ENCODE data around the gene DYNC2LI1.

The DYNC2LI1 gene

GRCh38 chr2:43851011-43851980 is 77.5 kb downstream of the DYNC2LI1 start:
- CTCF ChIA-PET = interaction anchor here (0.7 to 1.1 kb wide), 2 partner anchors 10 to 1114 kb away, joined by 3 read pairs; no protein-coding TSS in a partner anchor
- Histone ChIP-seq H3K27ac (ENCODE audit: extremely low read depth, low read depth, low read length) (no peak overlapping the region), H3K9me3 (ENCODE audit: control insufficient read depth, insufficient read depth, low read depth, low read length) (no peaks in the 10 kb centered on the region), H3K4me1 (ENCODE audit: control insufficient read depth, insufficient read depth, low read length) (no peaks in the 10 kb centered on the region), H3K4me3 (ENCODE audit: low read depth, low read length) (no peak overlapping the region), H3K36me3 (ENCODE audit: control insufficient read depth in 2 of 2, insufficient read depth in 1 of 2, low read length in 2 of 2) (no peaks in the 10 kb centered on the region)
- TF ChIP-seq ZNF768 (tag by site-specific recombination; IDR thresholded peaks at IDR 0.05) (no peak), ZNF610 (tag by site-specific recombination; IDR thresholded peaks at IDR 0.05; ENCODE audit: borderline replicate concordance) (no peak), ZNF423 (tag by site-specific recombination; IDR thresholded peaks at IDR 0.05) (no peak), ZNF791 (tag by site-specific recombination; IDR thresholded peaks at IDR 0.05) (no peak), ZNF266 (tag by site-specific recombination; IDR thresholded peaks at IDR 0.05; ENCODE audit: low read depth) (no peak), ZNF433 (tag by site-specific recombination; IDR thresholded peaks at IDR 0.05; ENCODE audit: low read depth) (no peak)
- TF ChIP-seq, protein P1, sequence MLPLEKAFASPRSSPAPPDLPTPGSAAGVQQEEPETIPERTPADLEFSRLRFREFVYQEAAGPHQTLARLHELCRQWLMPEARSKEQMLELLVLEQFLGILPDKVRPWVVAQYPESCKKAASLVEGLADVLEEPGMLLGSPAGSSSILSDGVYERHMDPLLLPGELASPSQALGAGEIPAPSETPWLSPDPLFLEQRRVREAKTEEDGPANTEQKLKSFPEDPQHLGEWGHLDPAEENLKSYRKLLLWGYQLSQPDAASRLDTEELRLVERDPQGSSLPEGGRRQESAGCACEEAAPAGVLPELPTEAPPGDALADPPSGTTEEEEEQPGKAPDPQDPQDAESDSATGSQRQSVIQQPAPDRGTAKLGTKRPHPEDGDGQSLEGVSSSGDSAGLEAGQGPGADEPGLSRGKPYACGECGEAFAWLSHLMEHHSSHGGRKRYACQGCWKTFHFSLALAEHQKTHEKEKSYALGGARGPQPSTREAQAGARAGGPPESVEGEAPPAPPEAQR (tag by site-specific recombination; IDR thresholded peaks at IDR 0.05) = no peak
- POLR2A ChIA-PET = no interaction called here

DNA sequence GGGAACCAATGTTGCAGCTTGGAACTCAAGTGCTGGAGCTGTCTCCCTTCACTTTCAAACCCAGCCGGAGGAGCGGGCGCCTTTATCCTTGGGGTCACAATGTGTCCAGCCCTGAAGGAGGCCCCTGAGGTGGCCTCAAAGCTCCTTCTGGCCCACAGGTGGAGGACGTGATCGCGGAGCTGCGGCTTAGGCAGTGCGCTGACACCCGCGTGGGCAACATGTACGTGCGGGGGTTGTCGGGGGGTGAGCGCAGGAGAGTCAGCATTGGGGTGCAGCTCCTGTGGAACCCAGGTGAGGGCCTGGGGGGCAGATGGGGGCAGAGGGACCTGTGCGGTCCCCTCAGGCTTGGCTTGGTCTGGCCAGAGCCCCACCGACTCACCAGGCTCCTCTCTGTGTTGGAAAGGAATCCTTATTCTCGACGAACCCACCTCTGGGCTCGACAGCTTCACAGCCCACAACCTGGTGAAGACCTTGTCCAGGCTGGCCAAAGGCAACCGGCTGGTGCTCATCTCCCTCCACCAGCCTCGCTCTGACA is 78.4 kb downstream of the DYNC2LI1 start:
- Histone ChIP-seq H3K4me3 (ENCODE audit: low read depth, low read length) (no peak overlapping the region), H3K9me3 (ENCODE audit: control insufficient read depth, insufficient read depth, low read depth, low read length) (no peaks in the 10 kb centered on the region), H3K27ac (ENCODE audit: extremely low read depth, low read depth, low read length) (no peak overlapping the region), H3K4me1 (ENCODE audit: control insufficient read depth, insufficient read depth, low read length) (no peaks in the 10 kb centered on the region), H3K36me3 (ENCODE audit: control insufficient read depth in 2 of 2, insufficient read depth in 1 of 2, low read length in 2 of 2) (no peaks in the 10 kb centered on the region)
- ChIA-PET CTCF (interaction anchor here (0.7 kb wide), 1 partner anchor 1113 kb away, joined by 3 read pairs; no protein-coding TSS in a partner anchor), POLR2A (no interaction called here)
- TF ChIP-seq, protein P2, sequence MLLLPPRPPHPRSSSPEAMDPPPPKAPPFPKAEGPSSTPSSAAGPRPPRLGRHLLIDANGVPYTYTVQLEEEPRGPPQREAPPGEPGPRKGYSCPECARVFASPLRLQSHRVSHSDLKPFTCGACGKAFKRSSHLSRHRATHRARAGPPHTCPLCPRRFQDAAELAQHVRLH (tag by site-specific recombination; IDR thresholded peaks at IDR 0.05) = no peak
- TF ChIP-seq, protein P3, sequence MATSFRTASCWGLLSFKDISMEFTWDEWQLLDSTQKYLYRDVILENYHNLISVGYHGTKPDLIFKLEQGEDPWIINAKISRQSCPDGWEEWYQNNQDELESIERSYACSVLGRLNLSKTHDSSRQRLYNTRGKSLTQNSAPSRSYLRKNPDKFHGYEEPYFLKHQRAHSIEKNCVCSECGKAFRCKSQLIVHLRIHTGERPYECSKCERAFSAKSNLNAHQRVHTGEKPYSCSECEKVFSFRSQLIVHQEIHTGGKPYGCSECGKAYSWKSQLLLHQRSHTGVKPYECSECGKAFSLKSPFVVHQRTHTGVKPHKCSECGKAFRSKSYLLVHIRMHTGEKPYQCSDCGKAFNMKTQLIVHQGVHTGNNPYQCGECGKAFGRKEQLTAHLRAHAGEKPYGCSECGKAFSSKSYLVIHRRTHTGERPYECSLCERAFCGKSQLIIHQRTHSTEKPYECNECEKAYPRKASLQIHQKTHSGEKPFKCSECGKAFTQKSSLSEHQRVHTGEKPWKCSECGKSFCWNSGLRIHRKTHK (tag by site-specific recombination; IDR thresholded peaks at IDR 0.05) = no peak
- no peak for TF ChIP-seq ZNF514 (tag by site-specific recombination; IDR thresholded peaks at IDR 0.05)
- no peak for TF ChIP-seq GLI2 (tag by site-specific recombination; IDR thresholded peaks at IDR 0.05; ENCODE audit: borderline replicate concordance, low read depth)
- TF ChIP-seq ZFP41 (tag by site-specific recombination; IDR thresholded peaks at IDR 0.05; ENCODE audit: borderline replicate concordance) = no peak
- TF ChIP-seq ZNF23 (tag by site-specific recombination; IDR thresholded peaks at IDR 0.05; ENCODE audit: borderline replicate concordance) = no peak

GRCh38 chr2:43853141-43854081 is 79.6 kb downstream of the DYNC2LI1 start:
- TF ChIP-seq ZBTB6 (tag by site-specific recombination; IDR thresholded peaks at IDR 0.05) (no peak), ZBTB49 (tag by site-specific recombination; IDR thresholded peaks at IDR 0.05; ENCODE audit: low read depth) (no peak)
- H3K27ac ChIP-seq (ENCODE audit: extremely low read depth, low read depth, low read length) = no peak overlapping the region
- ChIA-PET CTCF (interaction anchor here (0.6 kb wide), 1 partner anchor 1115 kb away, joined by 3 read pairs; no protein-coding TSS in a partner anchor), POLR2A (no interaction called here)
- no peak overlapping the region for H3K4me3 ChIP-seq (ENCODE audit: low read depth, low read length)
- no peaks in the 10 kb centered on the region for H3K9me3 ChIP-seq (ENCODE audit: control insufficient read depth, insufficient read depth, low read depth, low read length)
- no peaks in the 10 kb centered on the region for H3K36me3 ChIP-seq (ENCODE audit: control insufficient read depth in 2 of 2, insufficient read depth in 1 of 2, low read length in 2 of 2)
- H3K4me1 ChIP-seq (ENCODE audit: control insufficient read depth, insufficient read depth, low read length) = no peaks in the 10 kb centered on the region

Measured in HEK293 (cell line).